DMS153 (cell line): Measurements from ENCODE around the gene ADAM23.

Experiments used
- DNase-seq: peaks from one replicate; lab custom pipeline; 2025; lab: John Stamatoyannopoulos, UW

Gene ADAM23

GRCh38 chr2:206511283-206511682 is 68.0 kb downstream of the ADAM23 start:
- DNase-seq: no peak

GRCh38 chr2:206512999-206513398 is 69.7 kb downstream of the ADAM23 start:
- DNase-seq: no peak

GRCh38 chr2:206515580-206515979 is 72.2 kb downstream of the ADAM23 start:
- DNase-seq: no peak

GRCh38 chr2:206518997-206519396 is 75.7 kb downstream of the ADAM23 start:
- DNase-seq: no peak

GRCh38 chr2:206520450-206520849 is 77.1 kb downstream of the ADAM23 start:
- DNase-seq: no peak

- no peak for DNase-seq
Observed at GRCh38 chr2:206521115-206521514, 77.8 kb downstream of the ADAM23 start.

GRCh38 chr2:206521612-206522011 is 78.3 kb downstream of the ADAM23 start:
- DNase-seq: no peak

GRCh38 chr2:206526416-206526815 is 83.1 kb downstream of the ADAM23 start:
- DNase-seq: no peak

- DNase-seq: no peak
Observed at GRCh38 chr2:206527153-206527552, 83.8 kb downstream of the ADAM23 start.

GRCh38 chr2:206530727-206531126 is 87.4 kb downstream of the ADAM23 start:
- no peak for DNase-seq

GRCh38 chr2:206531996-206532543 is 88.7 kb downstream of the ADAM23 start:
- no peak for DNase-seq

GRCh38 chr2:206533977-206534376 is 90.6 kb downstream of the ADAM23 start:
- no peak for DNase-seq

- no peak for DNase-seq
Observed at GRCh38 chr2:206535260-206535986, 92.1 kb downstream of the ADAM23 start.

GRCh38 chr2:206540757-206541156 is 97.4 kb downstream of the ADAM23 start:
- no peak for DNase-seq

GRCh38 chr2:206543073-206543472 is 99.7 kb downstream of the ADAM23 start:
- no peak for DNase-seq

GRCh38 chr2:206548383-206548782 is 105.1 kb downstream of the ADAM23 start:
- DNase-seq: no peak

- DNase-seq: no peak
Observed at GRCh38 chr2:206555721-206556120, 112.4 kb downstream of the ADAM23 start.

GRCh38 chr2:206556357-206556949 is 113.1 kb downstream of the ADAM23 start:
- peak; percentile 19 for DNase-seq

GRCh38 chr2:206557321-206557720 is 114.0 kb downstream of the ADAM23 start:
- DNase-seq: no peak

- no peak for DNase-seq
Observed at GRCh38 chr2:206558492-206558891, 115.2 kb downstream of the ADAM23 start.

- no peak for DNase-seq
Observed at GRCh38 chr2:206561962-206562361, 118.6 kb downstream of the ADAM23 start.

GRCh38 chr2:206562375-206562774 is 119.0 kb downstream of the ADAM23 start:
- no peak for DNase-seq

- no peak for DNase-seq
Observed at GRCh38 chr2:206563374-206563773, 120.0 kb downstream of the ADAM23 start.

GRCh38 chr2:206565666-206566065 is 122.3 kb downstream of the ADAM23 start:
- no peak for DNase-seq
